Prostate gland (tissue), 2 donors: ENCODE results near the gene SLC12A5.

Source experiments
- POLR2A ChIP-seq: fragments of 450-650 bp; IDR thresholded peaks from one replicate; pipeline ENCODE4 v1.6.1; 2016; ENCODE audit warnings: antibody characterized with exemption, mild to moderate bottlenecking
- POLR2AphosphoS5 ChIP-seq: sonication (generic); formaldehyde crosslinking; IDR thresholded peaks from one replicate; pipeline ENCODE4 v1.6.1; 2017; ENCODE audit warnings: antibody characterized with exemption
- TF ChIP-seq, protein P1 (sequence below), 4 experiments: fragments of 200-600 bp in 2 of 4; fragments of 450-650 bp in 2 of 4; sonication (generic) in 2 of 4; IDR thresholded peaks; 1 replicate in 3 of 4; 2 replicates in 1 of 4; pipeline ENCODE4 v1.5.1; 2016 to 2019; ENCODE audit warnings: antibody characterized with exemption in 4 of 4, mild to moderate bottlenecking in 2 of 4, moderate library complexity in 2 of 4

GRCh38 chr20:46050444-46050843, 21.4 kb downstream of the SLC12A5 start:
- TF ChIP-seq POLR2A (no peak), POLR2AphosphoS5 (no peak)
- TF ChIP-seq, protein P1, sequence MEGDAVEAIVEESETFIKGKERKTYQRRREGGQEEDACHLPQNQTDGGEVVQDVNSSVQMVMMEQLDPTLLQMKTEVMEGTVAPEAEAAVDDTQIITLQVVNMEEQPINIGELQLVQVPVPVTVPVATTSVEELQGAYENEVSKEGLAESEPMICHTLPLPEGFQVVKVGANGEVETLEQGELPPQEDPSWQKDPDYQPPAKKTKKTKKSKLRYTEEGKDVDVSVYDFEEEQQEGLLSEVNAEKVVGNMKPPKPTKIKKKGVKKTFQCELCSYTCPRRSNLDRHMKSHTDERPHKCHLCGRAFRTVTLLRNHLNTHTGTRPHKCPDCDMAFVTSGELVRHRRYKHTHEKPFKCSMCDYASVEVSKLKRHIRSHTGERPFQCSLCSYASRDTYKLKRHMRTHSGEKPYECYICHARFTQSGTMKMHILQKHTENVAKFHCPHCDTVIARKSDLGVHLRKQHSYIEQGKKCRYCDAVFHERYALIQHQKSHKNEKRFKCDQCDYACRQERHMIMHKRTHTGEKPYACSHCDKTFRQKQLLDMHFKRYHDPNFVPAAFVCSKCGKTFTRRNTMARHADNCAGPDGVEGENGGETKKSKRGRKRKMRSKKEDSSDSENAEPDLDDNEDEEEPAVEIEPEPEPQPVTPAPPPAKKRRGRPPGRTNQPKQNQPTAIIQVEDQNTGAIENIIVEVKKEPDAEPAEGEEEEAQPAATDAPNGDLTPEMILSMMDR (IDR thresholded peaks at IDR 0.05), result no peak
